Stimulated activated CD8-positive, alpha-beta memory T cell treated with anti-CD3 and anti-CD28 coated beads, Interleukin-15, amount 100 ng/mL, for 24 hours (primary cell): Measurements from ENCODE around the gene CEP152.

ENCODE experiments used
- DNase-seq: peaks from one replicate; pipeline ENCODE4 v3.0.0-alpha.2; 2020; ENCODE audit warnings: low read depth

The CEP152 gene

DNA sequence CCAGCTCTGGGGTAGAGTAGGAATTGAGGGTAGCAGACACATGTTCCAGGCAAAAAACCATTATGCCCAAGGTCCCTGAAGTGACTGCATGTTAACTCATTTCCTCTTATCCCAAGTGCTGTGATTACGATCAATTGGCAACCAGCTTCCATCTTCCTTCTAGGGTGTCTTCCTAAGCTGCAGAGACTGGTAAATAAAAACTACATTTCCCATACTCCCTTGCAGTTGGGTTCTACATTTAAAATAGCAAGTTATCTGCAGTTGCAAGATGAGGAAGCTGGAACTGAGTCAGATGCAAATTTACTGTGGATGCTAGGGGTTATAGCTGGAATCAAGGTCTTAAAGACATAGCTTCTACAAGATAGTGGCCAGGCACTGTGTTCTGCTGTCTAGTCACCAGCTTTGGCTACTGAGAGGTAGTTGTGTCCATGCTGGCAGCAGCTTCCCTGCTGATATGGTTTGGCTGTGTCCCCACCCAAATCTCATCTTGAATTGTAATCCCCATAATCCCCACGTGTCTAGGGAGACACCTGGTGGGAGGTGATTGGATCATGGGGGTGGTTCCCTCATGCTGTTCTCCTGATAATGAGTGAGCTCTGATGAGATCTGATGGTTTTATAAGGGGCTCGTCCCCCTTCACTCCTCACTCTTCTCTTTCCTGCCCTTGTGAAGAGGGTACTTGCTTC, 114.1 kb downstream of the CEP152 start:
- DNase-seq: no peak

DNA sequence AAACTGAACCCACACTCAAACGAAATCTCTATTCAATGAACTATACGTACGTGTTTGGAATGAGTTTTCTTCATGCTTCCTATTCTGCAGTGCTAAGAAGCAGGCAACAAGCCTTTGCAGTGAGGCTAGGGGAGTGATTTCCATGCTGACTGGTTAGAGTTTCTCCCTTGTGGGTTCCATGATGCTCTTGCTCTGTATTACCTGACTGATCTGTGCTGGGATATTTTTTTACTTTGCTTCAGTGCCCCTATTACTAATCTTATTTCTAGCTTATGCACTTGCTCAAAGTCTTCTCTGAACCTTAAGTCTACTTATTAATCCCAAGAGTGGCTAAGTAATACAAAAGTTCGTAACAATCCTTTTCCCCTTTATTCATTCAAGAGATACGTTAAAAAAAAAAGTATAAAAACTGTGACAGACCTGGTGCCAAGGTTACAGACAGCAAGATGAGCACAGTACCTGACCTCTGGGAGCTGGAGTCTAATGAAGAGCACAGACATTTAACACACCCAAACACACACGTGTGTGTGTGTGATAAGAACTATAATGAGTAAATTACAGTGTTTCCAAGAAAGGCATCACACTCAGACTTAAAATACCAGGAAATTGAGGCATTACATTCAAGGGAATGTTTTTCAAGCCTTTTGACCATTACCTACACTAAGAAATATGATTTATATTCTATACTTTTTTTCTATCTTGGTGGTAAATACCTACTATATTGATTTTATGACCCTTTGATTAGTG, 114.9 kb downstream of the CEP152 start:
- DNase-seq: no peak

DNA sequence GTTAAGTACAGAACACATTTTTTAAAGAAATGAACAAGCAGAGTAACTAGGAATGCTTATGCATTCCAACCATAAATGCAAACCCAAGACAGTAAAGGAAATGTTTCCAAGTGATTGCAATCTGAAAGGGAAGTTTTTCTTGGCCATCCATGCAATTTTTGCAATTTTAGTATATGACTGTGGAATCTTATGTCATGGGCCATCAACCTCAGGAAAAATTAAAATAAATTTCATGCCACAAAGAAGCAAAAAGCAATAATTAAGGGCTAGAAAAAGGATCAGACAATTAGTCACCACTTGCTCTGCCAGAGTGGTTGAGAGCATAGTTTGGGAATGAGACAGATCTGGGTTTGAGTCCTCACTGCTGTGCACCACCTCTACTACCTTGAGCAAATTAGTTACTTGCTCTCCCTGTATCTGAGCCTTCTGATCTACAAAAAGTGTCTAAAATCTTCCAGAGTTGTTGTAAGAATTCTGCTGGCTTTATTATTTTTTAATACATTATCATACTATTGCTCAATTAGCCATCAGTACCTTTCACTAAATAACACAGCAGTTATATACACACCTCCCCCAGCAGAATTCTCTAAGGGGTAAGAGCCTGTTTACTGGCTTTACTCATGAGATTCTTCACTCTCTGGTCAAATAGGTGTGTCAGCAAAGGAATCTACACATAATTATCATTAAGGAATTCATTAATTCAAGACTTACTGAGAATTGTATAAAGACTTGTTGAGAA, 115.6 kb downstream of the CEP152 start:
- no peak for DNase-seq

DNA sequence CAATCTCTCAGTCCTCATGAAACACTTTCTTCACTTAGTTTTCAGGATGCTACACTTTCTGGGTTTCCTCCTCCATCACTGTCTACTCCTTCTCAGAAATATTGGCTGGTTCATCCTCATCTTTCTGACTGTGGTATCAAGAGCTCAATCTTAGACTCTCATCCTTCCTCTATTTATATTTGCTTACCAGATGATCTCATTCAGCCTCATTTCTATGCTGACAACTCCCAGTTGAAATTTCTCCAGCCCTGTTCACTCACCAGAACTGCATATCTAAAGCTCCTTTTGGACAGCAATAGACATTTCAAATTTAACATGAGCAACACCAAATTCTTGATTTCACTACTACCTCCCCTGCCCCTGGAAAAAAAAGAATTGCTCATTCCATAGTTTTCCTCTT, 117.4 kb downstream of the CEP152 start:
- no peak for DNase-seq

DNA sequence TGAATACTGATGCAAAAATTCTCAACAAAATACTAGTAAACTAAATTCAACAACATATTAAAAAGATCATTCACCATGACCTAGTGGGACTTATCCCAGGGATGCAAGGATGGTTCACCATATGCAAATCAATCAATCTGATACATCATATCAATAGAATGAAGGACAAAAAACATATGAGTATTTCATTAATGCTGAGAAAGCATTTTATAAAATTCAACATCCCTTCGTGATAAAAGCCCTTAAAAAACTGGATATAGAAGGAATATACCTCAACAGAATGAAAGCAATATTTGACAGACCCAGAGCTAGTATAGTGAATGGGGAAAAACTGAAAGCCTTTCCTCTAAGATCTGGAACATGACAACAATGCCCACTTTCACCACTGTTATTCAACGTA, 122.4 kb downstream of the CEP152 start:
- no peak for DNase-seq
